Fibroblast of mammary gland (primary cell): Measurements from ENCODE around the gene ARID2.
A peak's percentile ranks its signal among the peaks of the same experiment; 100 is the strongest.

Experiments
- DNase-seq: peaks from one replicate; pipeline ENCODE4 v3.0.0-alpha.2; 2010; ENCODE audit warnings: low read depth
- H3K4me3 ChIP-seq: 2 replicates; pipeline ENCODE4 v1.5.1; 2011; ENCODE audit warnings: low read depth, mild to moderate bottlenecking, low read length, moderate library complexity; ENCODE audit not compliant: control insufficient read depth
- CTCF ChIP-seq: conservative IDR thresholded peaks from 2 replicates; pipeline ENCODE4 v1.5.1; 2011; ENCODE audit warnings: low read depth, low read length, inconsistent platforms; ENCODE audit not compliant: control insufficient read depth, insufficient read depth

Gene ARID2

DNA sequence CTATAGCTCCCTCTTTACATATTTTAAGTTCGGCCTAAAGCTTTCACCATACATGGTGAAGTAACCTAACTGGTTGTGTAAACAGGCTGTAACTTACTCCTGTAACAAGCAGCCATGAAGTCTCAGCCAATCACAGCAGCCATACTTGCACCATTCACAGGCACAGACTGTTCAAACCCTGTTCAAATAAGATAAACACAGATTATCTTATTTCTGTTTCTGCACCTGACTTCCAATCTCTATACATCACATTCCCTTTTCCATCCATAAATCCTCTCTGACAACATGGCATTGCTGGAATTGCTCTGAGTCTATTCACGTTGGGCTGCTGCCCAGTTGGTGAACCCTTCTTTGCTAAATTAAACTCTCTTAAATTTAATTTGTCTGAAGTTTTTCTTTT is 34.5 kb upstream of the ARID2 start:
- H3K4me3 ChIP-seq: no peak overlapping the region
- TF ChIP-seq CTCF: no peak
- DNase-seq: no peak

DNA sequence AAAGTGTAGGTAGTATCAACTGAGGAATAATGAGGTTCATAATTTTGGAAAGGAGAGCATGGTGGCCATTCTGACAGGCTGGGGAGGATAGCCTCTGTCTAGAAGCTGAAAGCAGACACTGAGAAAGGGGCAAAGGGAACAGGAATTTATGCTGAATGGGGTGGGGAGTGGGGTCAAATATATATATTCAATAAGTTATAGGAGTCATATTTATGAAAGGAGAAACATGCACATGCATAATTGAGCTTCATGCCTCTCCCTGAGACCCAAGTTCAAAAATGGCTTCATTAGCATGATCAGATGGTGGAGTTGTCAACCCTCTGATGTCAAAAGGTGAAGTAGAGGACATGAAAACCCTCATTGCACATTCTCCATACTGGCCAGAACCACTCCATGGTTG is 33.9 kb upstream of the ARID2 start:
- no peak for TF ChIP-seq CTCF
- no peak overlapping the region for H3K4me3 ChIP-seq
- DNase-seq: no peak

- no peak for TF ChIP-seq CTCF
- no peak for DNase-seq
- no peak overlapping the region for H3K4me3 ChIP-seq
Measured at GRCh38 chr12:45696049-45696448, 33.5 kb upstream of the ARID2 start.

- no peak for TF ChIP-seq CTCF
- no peak for DNase-seq
- H3K4me3 ChIP-seq: no peak overlapping the region
Measured at GRCh38 chr12:45697371-45697770, 32.1 kb upstream of the ARID2 start.

- no peak for DNase-seq
- no peak overlapping the region for H3K4me3 ChIP-seq
- TF ChIP-seq CTCF: no peak
Measured at GRCh38 chr12:45701296-45701695, 28.2 kb upstream of the ARID2 start.

- DNase-seq: peak; percentile 55
- TF ChIP-seq CTCF: no peak
- H3K4me3 ChIP-seq: no peak overlapping the region
Measured at GRCh38 chr12:45703942-45704341, 25.6 kb upstream of the ARID2 start.

DNA sequence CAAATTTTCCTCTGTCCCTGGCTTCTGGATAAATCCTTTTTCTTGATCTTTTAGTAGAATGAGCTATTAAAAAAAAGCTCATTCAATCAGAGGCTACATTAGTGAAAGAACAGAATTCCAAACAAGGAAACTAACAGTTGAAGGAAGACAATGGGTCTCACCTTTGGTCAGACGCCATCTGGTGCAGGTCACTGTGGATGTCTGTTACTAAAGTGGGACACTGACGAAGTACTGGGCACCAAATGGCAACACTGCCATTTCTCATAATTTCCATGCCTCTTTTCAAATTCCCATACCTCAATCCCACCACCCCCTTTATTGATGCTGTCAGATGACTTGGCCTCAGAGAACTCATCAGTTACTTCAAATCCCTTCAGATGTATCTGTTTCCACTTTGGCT is 24.5 kb upstream of the ARID2 start:
- no peak overlapping the region for H3K4me3 ChIP-seq
- TF ChIP-seq CTCF: no peak
- no peak for DNase-seq
